ENCODE measurements around the gene SENP7.
"Not testable (repeated sequence)": the region's sequence is repeated elsewhere in the genome, so short reads cannot be mapped to it uniquely, and the experiment has no call there.

SENP7 gene

GRCh38 chr3:101527441-101527840, 14.4 kb upstream of the SENP7 start:
- no peak for FAIRE-seq

- no peak for FAIRE-seq
These were observed 8.2 kb upstream of the SENP7 start for GRCh38 chr3:101521211-101521701.

GRCh38 chr3:101519685-101520365, 6.8 kb upstream of the SENP7 start:
- no peak for FAIRE-seq

GRCh38 chr3:101518421-101518871, 5.4 kb upstream of the SENP7 start:
- no peak for FAIRE-seq

- no peak for FAIRE-seq
These were observed 491 bp upstream of the SENP7 start for GRCh38 chr3:101513419-101513986.

- no peak for FAIRE-seq
These were observed 691 bp downstream of the SENP7 start for GRCh38 chr3:101512396-101512645.

GRCh38 chr3:101509811-101510210, 3.2 kb downstream of the SENP7 start:
- FAIRE-seq = no peak

GRCh38 chr3:101509281-101509680, 3.7 kb downstream of the SENP7 start:
- no peak for FAIRE-seq

- FAIRE-seq = no peak
These were observed 11.2 kb downstream of the SENP7 start for GRCh38 chr3:101501783-101502182.

GRCh38 chr3:101500208-101500607, 12.8 kb downstream of the SENP7 start:
- no peak for FAIRE-seq

- no peak for FAIRE-seq
These were observed 15.2 kb downstream of the SENP7 start for GRCh38 chr3:101497803-101498202.

GRCh38 chr3:101495552-101495951, 17.5 kb downstream of the SENP7 start:
- no peak for FAIRE-seq

GRCh38 chr3:101484805-101485620, 28.0 kb downstream of the SENP7 start:
- FAIRE-seq = no peak

GRCh38 chr3:101478980-101479379, 34.0 kb downstream of the SENP7 start:
- FAIRE-seq = no peak

- FAIRE-seq = not testable (repeated sequence)
These were observed 38.0 kb downstream of the SENP7 start for GRCh38 chr3:101474841-101475552.

GRCh38 chr3:101468676-101469075, 44.3 kb downstream of the SENP7 start:
- not testable (repeated sequence) for FAIRE-seq

- not testable (repeated sequence) for FAIRE-seq
These were observed 45.7 kb downstream of the SENP7 start for GRCh38 chr3:101467310-101467663.

GRCh38 chr3:101466465-101467309, 46.3 kb downstream of the SENP7 start:
- no peak for FAIRE-seq

GRCh38 chr3:101464235-101464634, 48.8 kb downstream of the SENP7 start:
- no peak for FAIRE-seq

GRCh38 chr3:101461451-101461850, 51.6 kb downstream of the SENP7 start:
- FAIRE-seq = no peak

- no peak for FAIRE-seq
These were observed 54.6 kb downstream of the SENP7 start for GRCh38 chr3:101458387-101458786.

- no peak for FAIRE-seq
These were observed 58.4 kb downstream of the SENP7 start for GRCh38 chr3:101454629-101455028.
